Amniotic epithelial cell (primary cell): ENCODE measurements around the gene TOR2A.

Experiments
- DNase-seq: peaks from one replicate; pipeline ENCODE4 v3.0.0-alpha.2; 2010; ENCODE audit warnings: low read depth

The TOR2A gene

GRCh38 chr9:127742435-127743088 is 7.5 kb upstream of the TOR2A start:
- DNase-seq = peak; percentile 85

GRCh38 chr9:127741831-127742434 is 6.8 kb upstream of the TOR2A start:
- DNase-seq = peak; percentile 74

GRCh38 chr9:127739614-127740330 is 4.7 kb upstream of the TOR2A start:
- DNase-seq = no peak

GRCh38 chr9:127738666-127739065 is 3.6 kb upstream of the TOR2A start:
- DNase-seq = no peak

- DNase-seq = no peak
These were observed 564 bp upstream of the TOR2A start for GRCh38 chr9:127735530-127736185.

- no peak for DNase-seq
These were observed 797 bp downstream of the TOR2A start for GRCh38 chr9:127734247-127734746.

GRCh38 chr9:127733614-127734013 is 1.5 kb downstream of the TOR2A start:
- DNase-seq = no peak

- no peak for DNase-seq
These were observed 2.6 kb downstream of the TOR2A start for GRCh38 chr9:127732444-127732843.

GRCh38 chr9:127731938-127732337 is 3.2 kb downstream of the TOR2A start:
- no peak for DNase-seq

GRCh38 chr9:127730799-127731410 is 4.2 kb downstream of the TOR2A start:
- no peak for DNase-seq

GRCh38 chr9:127730262-127730661 is 4.8 kb downstream of the TOR2A start:
- no peak for DNase-seq

- no peak for DNase-seq
These were observed 5.4 kb downstream of the TOR2A start for GRCh38 chr9:127729522-127730256.

- DNase-seq = no peak
These were observed 6.3 kb downstream of the TOR2A start for GRCh38 chr9:127728808-127729207.

GRCh38 chr9:127726871-127727270 is 8.2 kb downstream of the TOR2A start:
- DNase-seq = no peak

GRCh38 chr9:127724012-127724411 is 11.1 kb downstream of the TOR2A start:
- DNase-seq = no peak

GRCh38 chr9:127723444-127723843 is 11.7 kb downstream of the TOR2A start:
- DNase-seq = no peak

- DNase-seq = no peak
These were observed 12.1 kb downstream of the TOR2A start for GRCh38 chr9:127723013-127723412.

- no peak for DNase-seq
These were observed 12.9 kb downstream of the TOR2A start for GRCh38 chr9:127722055-127722745.

GRCh38 chr9:127721391-127721821 is 13.7 kb downstream of the TOR2A start:
- DNase-seq = no peak

GRCh38 chr9:127720865-127721227 is 14.2 kb downstream of the TOR2A start:
- DNase-seq = no peak
